SK-N-SH (cell line): ENCODE data around the gene ACIN1. TPM values are rescaled to one million over a fixed set of nuclear protein-coding genes. Genes with fewer than 3 reads are reported as not detected.

ENCODE experiments used
- CTCF ChIA-PET: fragments of 300-600, 350-600 bp; formaldehyde crosslinking; extraction: SDS; loops from one replicate; lab custom pipeline; 2021; lab: Yijun Ruan, JAX
- POLR2A ChIA-PET: fragments of 350-600 bp; sonication (Branson Sonifier 250); formaldehyde crosslinking; extraction: SDS; loops from one replicate; lab custom pipeline; 2020; ENCODE audit warnings: antibody characterized with exemption, inconsistent platforms; lab: Yijun Ruan, JAX
- DNase-seq: peaks from one replicate; pipeline ENCODE4 v3.0.0; 2012
- H2AFZ ChIP-seq: fragments of 200-600 bp; sonication (generic); 2 replicates; pipeline ENCODE4 v1.8.1; 2016; ENCODE audit warnings: antibody characterized with exemption, mild to moderate bottlenecking, low read depth
- H3F3A ChIP-seq: fragments of 200-600 bp; sonication (generic); replicated peaks from 2 replicates; pipeline ENCODE3; 2016; ENCODE audit warnings: antibody characterized with exemption, mild to moderate bottlenecking; ENCODE audit not compliant: insufficient read depth
- H3K27ac ChIP-seq, 2 experiments: fragments of 200-500 bp in 1 of 2; fragments of 200-600 bp in 1 of 2; sonication (Bioruptor generic) in 1 of 2; sonication (generic), shearing (Covaris generic) in 1 of 2; 2 replicates each; pipeline versions ENCODE4 v1.5.1 to v1.6.1; 2014 to 2016; ENCODE audit warnings: low read depth in 2 of 2, inconsistent platforms in 1 of 2, low read length in 1 of 2, mild to moderate bottlenecking in 1 of 2, mixed read lengths in 1 of 2
- H3K27me3 ChIP-seq: fragments of 200-600 bp; sonication (generic), shearing (Covaris generic); 2 replicates; pipeline ENCODE4 v1.6.1; 2016; ENCODE audit warnings: mixed run types; ENCODE audit not compliant: insufficient read depth
- H3K36me3 ChIP-seq, 2 experiments: fragments of 200-500 bp in 1 of 2; fragments of 200-600 bp in 1 of 2; sonication (Bioruptor generic) in 1 of 2; sonication (generic) in 1 of 2; replicated peaks in 1 of 2; 2 replicates each; pipeline versions ENCODE3 to v1.5.1; 2014 to 2016; ENCODE audit warnings: low read length in 1 of 2, mild to moderate bottlenecking in 1 of 2; ENCODE audit not compliant: insufficient read depth in 2 of 2, control insufficient read depth in 1 of 2
- H3K4me1 ChIP-seq, 2 experiments: fragments of 200-500 bp in 1 of 2; fragments of 200-600 bp in 1 of 2; sonication (Bioruptor generic) in 1 of 2; sonication (generic), shearing (Covaris generic) in 1 of 2; 2 replicates each; pipeline versions ENCODE4 v1.5.1 to v1.6.1; 2014 to 2016; ENCODE audit warnings: low read depth in 1 of 2, low read length in 1 of 2, mixed run types in 1 of 2; ENCODE audit not compliant: insufficient read depth in 2 of 2, control insufficient read depth in 1 of 2
- H3K4me2 ChIP-seq: fragments of 200-600 bp; sonication (generic), shearing (Covaris generic); 2 replicates; pipeline ENCODE4 v1.6.1; 2017; ENCODE audit warnings: mixed run types
- H3K4me3 ChIP-seq, 2 experiments: fragments of 200-500 bp in 1 of 2; fragments of 200-600 bp in 1 of 2; sonication (Bioruptor generic) in 1 of 2; sonication (generic), shearing (Covaris generic) in 1 of 2; 2 replicates each; pipeline versions ENCODE4 v1.5.1 to v1.8.1; 2014 to 2016; ENCODE audit warnings: low read depth in 2 of 2, inconsistent platforms in 1 of 2, low read length in 1 of 2, mild to moderate bottlenecking in 1 of 2, mixed read lengths in 1 of 2, moderate library complexity in 1 of 2
- H3K79me2 ChIP-seq: fragments of 200-600 bp; sonication (generic); 2 replicates; pipeline ENCODE4 v1.8.1; 2017; ENCODE audit warnings: mild to moderate bottlenecking; ENCODE audit not compliant: insufficient read depth
- H3K9ac ChIP-seq: fragments of 200-600 bp; sonication (generic); 2 replicates; pipeline ENCODE4 v1.6.1; 2017; ENCODE audit warnings: mixed run types
- H3K9me2 ChIP-seq: fragments of 200-600 bp; sonication (generic); 2 replicates; pipeline ENCODE4 v1.6.1; 2017; ENCODE audit warnings: mixed run types
- H3K9me3 ChIP-seq: fragments of 200-600 bp; sonication (generic); 2 replicates; pipeline ENCODE4 v1.6.1; 2017; ENCODE audit warnings: mixed run types, mild to moderate bottlenecking, moderate library complexity
- H4K20me1 ChIP-seq: fragments of 200-600 bp; sonication (generic); 2 replicates; pipeline ENCODE4 v1.6.1; 2017; ENCODE audit warnings: mild to moderate bottlenecking, mixed run types; ENCODE audit not compliant: insufficient read depth
- ELF1 ChIP-seq: IDR thresholded peaks from 2 replicates; pipeline ENCODE4 v1.4.0; 2012
- EP300 ChIP-seq, 2 experiments: IDR thresholded peaks; 2 replicates each; pipeline versions ENCODE4 v1.4.0 to v1.6.1; 2012; ENCODE audit warnings: borderline replicate concordance in 1 of 2, low read depth in 1 of 2, low read length in 1 of 2
- FOSL2 ChIP-seq: IDR thresholded peaks from 2 replicates; pipeline ENCODE4 v1.4.0; 2012; ENCODE audit warnings: low read depth, mild to moderate bottlenecking, moderate library complexity, borderline replicate concordance
- FOXM1 ChIP-seq: IDR thresholded peaks from 2 replicates; pipeline ENCODE4 v1.4.0; 2012; ENCODE audit warnings: low read depth, mild to moderate bottlenecking
- RCOR1 ChIP-seq: fragments of 150-350 bp; IDR thresholded peaks from 2 replicates; pipeline ENCODE4 v1.6.1; 2017; ENCODE audit warnings: antibody characterized with exemption, low read length
- TAF1 ChIP-seq: IDR thresholded peaks from 2 replicates; pipeline ENCODE4 v1.6.1; 2012; ENCODE audit warnings: low read depth, mild to moderate bottlenecking, low read length, moderate library complexity, borderline replicate concordance
- TCF12 ChIP-seq: IDR thresholded peaks from 2 replicates; pipeline ENCODE4 v1.4.0; 2012
- TEAD4 ChIP-seq: IDR thresholded peaks from 2 replicates; pipeline ENCODE4 v1.4.0; 2012; ENCODE audit warnings: mild to moderate bottlenecking, borderline replicate concordance; ENCODE audit not compliant: insufficient read depth
- WGBS: methylation state at CpG from one replicate; pipeline ENCODE4 v1.1.6; 2017; ENCODE audit warnings: low lambda C conversion rate; 5-methylcytosine and 5-hydroxymethylcytosine counted together
- polyA plus RNA-seq, 3 experiments: library from polyadenylated mRNA; depleted of rRNA; stranded (reverse); fragments of >200 nt; gene quantifications; 2 replicates each; pipeline ENCODE4 v1.2.3, GENCODE V29; 2012
- TF ChIP-seq, protein P1 (sequence below): fragments of 200-600 bp; sonication (generic); IDR thresholded peaks from 2 replicates; pipeline ENCODE4 v1.6.1; 2017; ENCODE audit warnings: antibody characterized with exemption, mild to moderate bottlenecking, moderate library complexity
- TF ChIP-seq, protein P2 (sequence below): fragments of 150-350 bp; IDR thresholded peaks from 2 replicates; pipeline ENCODE4 v1.6.1; 2016; ENCODE audit warnings: mild to moderate bottlenecking, low read depth, low read length
- TF ChIP-seq, protein P3 (sequence below): IDR thresholded peaks from 2 replicates; pipeline ENCODE4 v1.4.0; 2012; ENCODE audit warnings: low read depth
- TF ChIP-seq, protein P4 (sequence below): IDR thresholded peaks from 2 replicates; pipeline ENCODE4 v1.4.0; 2012; ENCODE audit warnings: low read depth, borderline replicate concordance

ACIN1 gene
- polyA plus RNA-seq, 1 of the 3 experiments (the other 2 are of a cell fraction) = 159 TPM

DNA sequence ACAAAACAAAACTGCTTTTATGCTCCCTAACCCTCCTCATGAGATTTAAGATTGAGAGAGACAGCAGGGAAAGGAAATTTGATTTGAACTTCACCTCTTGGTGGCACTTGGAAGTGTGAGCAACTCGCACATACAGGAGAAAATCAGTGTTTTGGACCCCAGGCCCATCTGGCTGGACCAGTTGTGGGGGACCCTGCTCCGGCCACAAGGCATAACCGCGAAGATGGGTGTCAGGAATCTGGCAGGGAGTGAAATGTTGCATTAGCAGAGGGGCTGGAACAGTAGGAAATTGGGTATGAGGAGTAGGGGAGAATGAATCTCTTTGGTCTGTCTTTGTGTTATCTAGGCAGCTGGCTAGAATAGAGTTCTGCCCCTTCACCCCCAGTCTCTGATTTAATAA lies 8.6 kb upstream of the ACIN1 start:
- Histone ChIP-seq H3K4me2 (no peak overlapping the region), H3K79me2 (peaks cover 7% of the 10 kb centered on the region), H3K9ac (no peak overlapping the region), H3K9me2 (no peaks in the 10 kb centered on the region), H3K9me3 (no peaks in the 10 kb centered on the region), H3K27me3 (no peaks in the 10 kb centered on the region), H3K4me3 (no peak overlapping the region), H3K4me1 (no peaks in the 10 kb centered on the region), H3F3A (no peaks in the 10 kb centered on the region), H2AFZ (no peak overlapping the region), H3K27ac (no peak overlapping the region), H4K20me1 (peaks cover 11% of the 10 kb centered on the region; the same call in 1 of the 2 replicates), H3K36me3 (peaks cover 4 to 6% of the 10 kb centered on the region in 2 experiments)
- WGBS = 82% methylated on average over 4 of the region's 4 CpGs
- ChIA-PET POLR2A (no interaction called here), CTCF (interaction anchor here (1.0 to 1.7 kb wide), 2 partner anchors 18 to 84 kb away, joined by 6 read pairs; no protein-coding TSS in a partner anchor)
- TF ChIP-seq, protein P1, sequence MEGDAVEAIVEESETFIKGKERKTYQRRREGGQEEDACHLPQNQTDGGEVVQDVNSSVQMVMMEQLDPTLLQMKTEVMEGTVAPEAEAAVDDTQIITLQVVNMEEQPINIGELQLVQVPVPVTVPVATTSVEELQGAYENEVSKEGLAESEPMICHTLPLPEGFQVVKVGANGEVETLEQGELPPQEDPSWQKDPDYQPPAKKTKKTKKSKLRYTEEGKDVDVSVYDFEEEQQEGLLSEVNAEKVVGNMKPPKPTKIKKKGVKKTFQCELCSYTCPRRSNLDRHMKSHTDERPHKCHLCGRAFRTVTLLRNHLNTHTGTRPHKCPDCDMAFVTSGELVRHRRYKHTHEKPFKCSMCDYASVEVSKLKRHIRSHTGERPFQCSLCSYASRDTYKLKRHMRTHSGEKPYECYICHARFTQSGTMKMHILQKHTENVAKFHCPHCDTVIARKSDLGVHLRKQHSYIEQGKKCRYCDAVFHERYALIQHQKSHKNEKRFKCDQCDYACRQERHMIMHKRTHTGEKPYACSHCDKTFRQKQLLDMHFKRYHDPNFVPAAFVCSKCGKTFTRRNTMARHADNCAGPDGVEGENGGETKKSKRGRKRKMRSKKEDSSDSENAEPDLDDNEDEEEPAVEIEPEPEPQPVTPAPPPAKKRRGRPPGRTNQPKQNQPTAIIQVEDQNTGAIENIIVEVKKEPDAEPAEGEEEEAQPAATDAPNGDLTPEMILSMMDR = no peak
- TF ChIP-seq TAF1 = no peak
- TF ChIP-seq, protein P2, sequence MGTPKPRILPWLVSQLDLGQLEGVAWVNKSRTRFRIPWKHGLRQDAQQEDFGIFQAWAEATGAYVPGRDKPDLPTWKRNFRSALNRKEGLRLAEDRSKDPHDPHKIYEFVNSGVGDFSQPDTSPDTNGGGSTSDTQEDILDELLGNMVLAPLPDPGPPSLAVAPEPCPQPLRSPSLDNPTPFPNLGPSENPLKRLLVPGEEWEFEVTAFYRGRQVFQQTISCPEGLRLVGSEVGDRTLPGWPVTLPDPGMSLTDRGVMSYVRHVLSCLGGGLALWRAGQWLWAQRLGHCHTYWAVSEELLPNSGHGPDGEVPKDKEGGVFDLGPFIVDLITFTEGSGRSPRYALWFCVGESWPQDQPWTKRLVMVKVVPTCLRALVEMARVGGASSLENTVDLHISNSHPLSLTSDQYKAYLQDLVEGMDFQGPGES = no peak
- TF ChIP-seq EP300 (IDR thresholded peaks at IDR 0.05; ENCODE audit: borderline replicate concordance in 1 of 2, low read depth in 1 of 2, low read length in 1 of 2) = no peak
- TF ChIP-seq, protein P3, sequence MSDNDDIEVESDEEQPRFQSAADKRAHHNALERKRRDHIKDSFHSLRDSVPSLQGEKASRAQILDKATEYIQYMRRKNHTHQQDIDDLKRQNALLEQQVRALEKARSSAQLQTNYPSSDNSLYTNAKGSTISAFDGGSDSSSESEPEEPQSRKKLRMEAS = no peak
- TF ChIP-seq FOSL2 = no peak
- no peak for TF ChIP-seq TEAD4
- TF ChIP-seq TCF12 = no peak
- no peak for TF ChIP-seq RCOR1
- TF ChIP-seq ELF1 = no peak
- TF ChIP-seq, protein P4, sequence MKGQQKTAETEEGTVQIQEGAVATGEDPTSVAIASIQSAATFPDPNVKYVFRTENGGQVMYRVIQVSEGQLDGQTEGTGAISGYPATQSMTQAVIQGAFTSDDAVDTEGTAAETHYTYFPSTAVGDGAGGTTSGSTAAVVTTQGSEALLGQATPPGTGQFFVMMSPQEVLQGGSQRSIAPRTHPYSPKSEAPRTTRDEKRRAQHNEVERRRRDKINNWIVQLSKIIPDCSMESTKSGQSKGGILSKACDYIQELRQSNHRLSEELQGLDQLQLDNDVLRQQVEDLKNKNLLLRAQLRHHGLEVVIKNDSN = no peak
- no peak for DNase-seq

DNA sequence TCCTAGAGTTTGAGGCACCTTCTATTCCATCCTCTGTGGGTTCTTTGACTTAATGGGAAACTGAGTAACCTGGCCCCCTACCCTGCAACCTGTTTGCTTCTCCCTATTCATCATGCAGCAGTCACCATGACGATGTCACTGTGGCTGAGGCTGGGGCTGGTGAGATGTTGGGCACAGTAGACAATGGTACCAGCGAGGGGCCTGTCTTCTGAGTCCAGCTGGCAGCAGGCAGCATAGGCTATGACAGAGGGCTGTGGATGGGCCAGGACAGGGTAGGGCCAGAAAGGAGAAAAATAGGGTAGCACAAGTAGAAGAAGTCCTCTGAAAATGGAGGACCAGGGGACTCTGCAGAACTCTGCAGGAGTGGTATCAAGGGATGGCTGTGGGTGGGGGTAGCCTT lies 7.9 kb upstream of the ACIN1 start:
- Histone ChIP-seq H3K79me2 (peaks cover 14% of the 10 kb centered on the region), H3K9ac (no peak overlapping the region), H3K27me3 (no peaks in the 10 kb centered on the region), H3K4me3 (no peak overlapping the region), H3K9me2 (no peaks in the 10 kb centered on the region), H3K27ac (no peak overlapping the region), H3F3A (no peaks in the 10 kb centered on the region), H4K20me1 (peaks cover 19% of the 10 kb centered on the region; the same call in 1 of the 2 replicates), H3K36me3 (peaks cover 10 to 14% of the 10 kb centered on the region in 2 experiments), H3K4me2 (no peak overlapping the region), H3K9me3 (no peaks in the 10 kb centered on the region), H2AFZ (no peak overlapping the region), H3K4me1 (no peaks in the 10 kb centered on the region; a peak in 1 of 4 replicates)
- POLR2A ChIA-PET = no interaction called here
- TF ChIP-seq TEAD4 = no peak
- TF ChIP-seq, protein P2 = no peak
- no peak for TF ChIP-seq FOXM1
- no peak for DNase-seq
- CTCF ChIA-PET = interaction anchor here (1.2 to 2.4 kb wide), 2 partner anchors 18 to 26 kb away, joined by 3 to 19 read pairs; no protein-coding TSS in a partner anchor
- WGBS = 58% methylated on average over 2 of the region's 2 CpGs
